HEK293T (cell line): ENCODE results near the gene CCL21.

Experiments
- CTCF ChIA-PET: fragments of 350-600 bp; formaldehyde crosslinking; extraction: SDS; loops from one replicate; lab custom pipeline; 2021; ENCODE audit warnings: antibody characterized with exemption, inconsistent platforms; lab: Yijun Ruan, JAX
- POLR2A ChIA-PET: fragments of 350-600 bp; formaldehyde crosslinking; extraction: SDS; loops from one replicate; lab custom pipeline; 2020; ENCODE audit warnings: antibody characterized with exemption, inconsistent platforms; lab: Yijun Ruan, JAX
- DNase-seq: peaks from one replicate; pipeline ENCODE4 v3.0.0; 2012; ENCODE audit warnings: mixed read lengths; ENCODE audit errors: extremely low spot score
- ARNT ChIP-seq: fragments of 450-650 bp; IDR thresholded peaks from 2 replicates; pipeline ENCODE4 v1.6.1; 2017; ENCODE audit warnings: mild to moderate bottlenecking
- BHLHE40 ChIP-seq: fragments of 450-650 bp; IDR thresholded peaks from 2 replicates; pipeline ENCODE4 v1.6.1; 2016; ENCODE audit warnings: mild to moderate bottlenecking, moderate library complexity, borderline replicate concordance
- CTBP1 ChIP-seq: fragments of 450-650 bp; IDR thresholded peaks from 2 replicates; pipeline ENCODE4 v1.6.1; 2016; ENCODE audit warnings: borderline replicate concordance
- ELF4 ChIP-seq: fragments of 450-650 bp; IDR thresholded peaks from 2 replicates; pipeline ENCODE4 v1.6.1; 2017; ENCODE audit warnings: antibody characterized with exemption
- FOXA1 ChIP-seq: fragments of 450-650 bp; IDR thresholded peaks from 2 replicates; pipeline ENCODE4 v1.6.1; 2016; ENCODE audit warnings: mild to moderate bottlenecking
- FOXK2 ChIP-seq: fragments of 450-650 bp; IDR thresholded peaks from 2 replicates; pipeline ENCODE4 v1.6.1; 2016; ENCODE audit warnings: mild to moderate bottlenecking
- FOXM1 ChIP-seq: fragments of 450-650 bp; IDR thresholded peaks from 2 replicates; pipeline ENCODE4 v1.6.1; 2017; ENCODE audit warnings: mild to moderate bottlenecking, borderline replicate concordance
- HDGF ChIP-seq: fragments of 450-650 bp; IDR thresholded peaks from 2 replicates; pipeline ENCODE4 v1.6.1; 2017; ENCODE audit warnings: antibody characterized with exemption, borderline replicate concordance
- L3MBTL2 ChIP-seq: fragments of 450-650 bp; conservative IDR thresholded peaks from 2 replicates; pipeline ENCODE4 v1.6.1; 2016; ENCODE audit warnings: mild to moderate bottlenecking
- LEF1 ChIP-seq: fragments of 450-650 bp; IDR thresholded peaks from 2 replicates; pipeline ENCODE4 v1.6.1; 2017; ENCODE audit warnings: mild to moderate bottlenecking, borderline replicate concordance
- NFRKB ChIP-seq: fragments of 450-650 bp; IDR thresholded peaks from 2 replicates; pipeline ENCODE4 v1.6.1; 2016; ENCODE audit warnings: mild to moderate bottlenecking, moderate library complexity
- SP1 ChIP-seq: fragments of 450-650 bp; IDR thresholded peaks from 2 replicates; pipeline ENCODE4 v1.6.1; 2017
- SUZ12 ChIP-seq: fragments of 450-650 bp; IDR thresholded peaks from 2 replicates; pipeline ENCODE4 v1.6.1; 2016; ENCODE audit warnings: mild to moderate bottlenecking
- TARDBP ChIP-seq: fragments of 450-650 bp; IDR thresholded peaks from 2 replicates; pipeline ENCODE4 v1.6.1; 2016
- ZNF384 ChIP-seq: fragments of 450-650 bp; IDR thresholded peaks from 2 replicates; pipeline ENCODE4 v1.6.1; 2016
- TF ChIP-seq, protein P1 (sequence below): fragments of 450-650 bp; IDR thresholded peaks from 2 replicates; pipeline ENCODE4 v1.6.1; 2016

CCL21 gene

DNA sequence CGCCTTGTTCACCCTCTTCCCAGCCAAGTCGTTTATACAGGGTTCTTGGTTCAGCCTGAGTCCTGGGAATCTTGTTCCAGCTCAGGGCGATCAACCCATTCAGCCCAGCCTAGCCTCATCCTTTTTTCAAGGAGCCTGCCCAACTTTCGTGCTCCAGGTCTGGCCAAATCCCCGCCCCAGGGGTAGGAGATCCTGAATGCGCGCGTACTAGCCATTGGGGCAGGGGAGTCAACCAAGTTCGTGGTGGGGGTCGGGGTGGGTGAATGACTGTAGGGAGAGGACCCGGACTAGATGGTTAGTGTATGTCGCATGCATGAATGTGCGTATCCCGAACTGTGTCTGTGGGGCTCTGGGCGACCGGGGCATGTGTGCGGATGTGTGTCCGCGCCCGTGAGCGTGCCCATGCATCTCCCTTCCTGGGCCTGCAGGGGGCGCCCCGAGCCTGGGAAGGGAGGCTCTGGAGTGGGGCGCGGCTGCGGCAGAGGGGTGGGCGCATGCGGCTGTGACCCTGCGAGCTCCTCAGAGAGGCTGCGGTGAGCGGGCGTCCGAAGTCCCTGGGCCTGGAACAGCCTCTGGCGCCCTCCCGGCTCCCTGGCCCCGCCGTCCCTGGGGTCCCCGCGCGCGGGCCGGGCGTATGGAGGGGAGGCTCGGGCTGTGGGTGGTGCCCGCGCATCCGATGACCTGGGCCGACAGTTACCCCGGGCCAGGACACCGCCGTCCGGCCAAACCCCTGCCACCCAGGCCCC is 8.7 kb downstream of the CCL21 start:
- ChIA-PET POLR2A (interaction anchor here (0.8 to 1.2 kb wide), 2 partner anchors 16 to 65 kb away, joined by 3 to 4 read pairs; no protein-coding TSS in a partner anchor), CTCF (interaction anchor here (0.7 to 2.7 kb wide), 7 partner anchors 15 to 67 kb away, joined by 3 to 11 read pairs (median 3); no protein-coding TSS in a partner anchor)
- TF ChIP-seq, protein P1, sequence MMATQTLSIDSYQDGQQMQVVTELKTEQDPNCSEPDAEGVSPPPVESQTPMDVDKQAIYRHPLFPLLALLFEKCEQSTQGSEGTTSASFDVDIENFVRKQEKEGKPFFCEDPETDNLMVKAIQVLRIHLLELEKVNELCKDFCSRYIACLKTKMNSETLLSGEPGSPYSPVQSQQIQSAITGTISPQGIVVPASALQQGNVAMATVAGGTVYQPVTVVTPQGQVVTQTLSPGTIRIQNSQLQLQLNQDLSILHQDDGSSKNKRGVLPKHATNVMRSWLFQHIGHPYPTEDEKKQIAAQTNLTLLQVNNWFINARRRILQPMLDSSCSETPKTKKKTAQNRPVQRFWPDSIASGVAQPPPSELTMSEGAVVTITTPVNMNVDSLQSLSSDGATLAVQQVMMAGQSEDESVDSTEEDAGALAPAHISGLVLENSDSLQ: no peak
- no peak for TF ChIP-seq ELF4
- no peak; the same call in 1 of the 2 replicates for TF ChIP-seq L3MBTL2
- TF ChIP-seq TARDBP: no peak
- TF ChIP-seq FOXA1: no peak
- TF ChIP-seq NFRKB: no peak
- TF ChIP-seq HDGF: no peak
- no peak for TF ChIP-seq FOXK2
- TF ChIP-seq ARNT: no peak
- peak; percentile 91 for DNase-seq

GRCh38 chr9:34694811-34695210 is 15.1 kb downstream of the CCL21 start:
- ChIA-PET POLR2A (no interaction called here), CTCF (no interaction called here)
- no peak for TF ChIP-seq SUZ12
- no peak for TF ChIP-seq LEF1
- TF ChIP-seq SP1: no peak
- TF ChIP-seq FOXM1: no peak
- TF ChIP-seq FOXK2: no peak
- no peak for TF ChIP-seq BHLHE40
- TF ChIP-seq L3MBTL2: no peak
- TF ChIP-seq, protein P1: no peak
- TF ChIP-seq HDGF: no peak
- TF ChIP-seq NFRKB: no peak
- no peak for TF ChIP-seq ZNF384
- TF ChIP-seq ARNT: no peak
- no peak for TF ChIP-seq CTBP1
- TF ChIP-seq ELF4: no peak
- TF ChIP-seq FOXA1: no peak
- no peak for TF ChIP-seq TARDBP
- DNase-seq: no peak

GRCh38 chr9:34693560-34693959 is 16.4 kb downstream of the CCL21 start:
- TF ChIP-seq SP1 (no peak), ZNF384 (no peak)
- ChIA-PET CTCF (interaction anchor here (1.4 kb wide), 1 partner anchor 9 kb away, joined by 3 read pairs; no protein-coding TSS in a partner anchor), POLR2A (no interaction called here)
- DNase-seq: no peak

DNA sequence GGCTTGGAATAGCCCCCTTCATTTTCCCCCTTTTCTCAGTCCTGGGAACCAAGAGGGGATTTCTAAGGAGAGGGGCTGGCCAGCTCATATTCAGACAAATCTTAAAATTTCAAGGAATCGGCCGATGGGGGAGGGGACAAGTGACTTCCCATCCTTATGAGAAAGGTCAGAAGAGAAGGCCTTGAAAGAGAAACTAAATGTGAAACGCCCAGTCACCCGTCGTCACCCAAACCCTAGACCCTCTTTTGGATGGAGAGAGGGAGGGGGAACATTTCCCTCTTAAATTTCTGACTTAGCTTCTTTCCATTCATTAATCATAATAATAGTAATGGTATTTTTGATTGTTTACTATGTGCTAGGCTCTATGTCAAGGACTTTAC is 18.0 kb downstream of the CCL21 start:
- no peak for DNase-seq
- TF ChIP-seq ARNT (no peak), LEF1 (no peak), FOXM1 (no peak), HDGF (no peak), ZNF384 (no peak), SUZ12 (no peak), NFRKB (no peak), ELF4 (no peak), L3MBTL2 (no peak), FOXK2 (no peak), BHLHE40 (no peak), TARDBP (no peak), SP1 (no peak), FOXA1 (no peak), CTBP1 (no peak)
- TF ChIP-seq, protein P1: no peak
- CTCF ChIA-PET: interaction anchor here (0.9 to 1.0 kb wide), 2 partner anchors 11 to 16 kb away, joined by 3 read pairs; no protein-coding TSS in a partner anchor
- POLR2A ChIA-PET: no interaction called here

DNA sequence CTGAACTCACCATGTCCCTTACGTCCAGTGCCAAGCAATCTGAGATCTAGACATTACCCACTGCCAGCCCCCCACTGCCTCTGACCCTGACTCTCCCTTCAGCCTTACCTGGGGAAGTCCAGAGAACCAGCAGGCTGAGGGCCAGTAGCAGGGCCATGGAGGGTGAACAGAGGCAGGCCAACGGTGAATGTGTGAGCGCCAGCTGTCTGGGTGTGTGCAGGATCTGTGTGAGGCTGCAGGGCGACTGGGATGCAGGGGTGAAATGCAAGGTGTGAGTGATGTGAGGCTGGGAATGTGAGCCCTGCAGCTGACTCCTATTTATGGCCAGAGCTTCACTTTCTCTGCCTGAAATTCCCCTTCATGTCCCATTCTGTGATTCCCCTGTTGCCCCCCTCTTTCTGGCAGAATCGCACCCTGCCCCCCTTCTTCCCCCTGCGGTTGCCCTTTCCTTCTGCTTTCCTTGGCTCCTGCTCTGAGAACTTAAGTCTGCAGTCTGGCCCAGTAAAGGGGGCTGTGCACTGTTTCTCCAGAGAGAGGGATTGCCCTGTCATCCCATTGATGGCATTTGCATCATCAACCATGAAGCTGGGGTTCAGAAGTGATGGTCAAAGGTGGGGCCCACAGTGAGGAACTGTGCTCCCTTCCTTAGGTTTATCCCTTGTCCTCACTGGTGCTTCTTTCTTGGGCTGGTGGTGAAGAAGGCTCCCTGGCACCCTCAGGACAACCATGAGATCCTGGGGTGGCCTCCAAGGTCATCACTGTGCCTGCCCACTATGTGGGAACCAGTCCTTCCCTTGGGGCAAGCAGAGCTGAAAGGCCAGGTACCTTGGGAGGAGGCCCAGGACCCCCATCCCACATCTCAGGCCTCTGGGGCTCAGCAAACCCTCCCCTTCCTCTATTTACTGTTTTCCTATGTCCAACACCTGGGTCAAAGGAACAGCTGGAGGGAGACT is 18.7 kb downstream of the CCL21 start, which contains the start of gene CCL19:
Gene CCL19, minus strand, starts transcription at position 294 of the 953 bp plus-strand sequence. Its CDS starts 137 bp downstream, at position 157.
- DNase-seq: no peak
- TF ChIP-seq HDGF (no peak), FOXM1 (no peak)
- CTCF ChIA-PET: interaction anchor here (0.9 to 1.0 kb wide), 2 partner anchors 11 to 16 kb away, joined by 3 read pairs; no protein-coding TSS in a partner anchor
- POLR2A ChIA-PET: no interaction called here

GRCh38 chr9:34689512-34689911 is 20.4 kb downstream of the CCL21 start:
- TF ChIP-seq FOXA1 (no peak), NFRKB (no peak), CTBP1 (no peak), ELF4 (no peak), ARNT (no peak), TARDBP (no peak), L3MBTL2 (no peak), LEF1 (no peak), HDGF (no peak), FOXM1 (no peak), SP1 (no peak), ZNF384 (no peak), FOXK2 (no peak), SUZ12 (no peak), BHLHE40 (no peak)
- TF ChIP-seq, protein P1: no peak
- CTCF ChIA-PET: no interaction called here
- POLR2A ChIA-PET: no interaction called here
- no peak for DNase-seq
